NCI-H748 (cell line): ENCODE measurements around the gene CALN1.
"Not testable (repeated sequence)": the region's sequence is repeated elsewhere in the genome, so short reads cannot be mapped to it uniquely, and the experiment has no call there.

Experiments used
- DNase-seq: peaks from one replicate; lab custom pipeline; 2025; ENCODE audit not compliant: unreplicated experiment; lab: John Stamatoyannopoulos, UW

The CALN1 gene

GRCh38 chr7:72412121-72412618 lies at the start of gene CALN1:
Gene CALN1, minus strand, starts transcription at chr7:72412338.
- DNase-seq = not testable (repeated sequence)

- DNase-seq = no peak
These were observed 41.3 kb upstream of the CALN1 start for GRCh38 chr7:72453471-72453870.

- no peak for DNase-seq
These were observed 35.5 kb upstream of the CALN1 start for GRCh38 chr7:72447465-72448204.

GRCh38 chr7:72446591-72447462 lies 34.7 kb upstream of the CALN1 start:
- no peak for DNase-seq

GRCh38 chr7:72446131-72446530 lies 34.0 kb upstream of the CALN1 start:
- DNase-seq = no peak

- DNase-seq = no peak
These were observed 33.4 kb upstream of the CALN1 start for GRCh38 chr7:72445580-72445979.

- no peak for DNase-seq
These were observed 32.9 kb upstream of the CALN1 start for GRCh38 chr7:72445075-72445474.

GRCh38 chr7:72444026-72444776 lies 32.1 kb upstream of the CALN1 start:
- peak; percentile 87 for DNase-seq

- no peak for DNase-seq
These were observed 29.7 kb upstream of the CALN1 start for GRCh38 chr7:72441791-72442190.

- DNase-seq = no peak
These were observed 26.4 kb upstream of the CALN1 start for GRCh38 chr7:72438491-72438890.

- no peak for DNase-seq
These were observed 25.5 kb upstream of the CALN1 start for GRCh38 chr7:72437610-72438009.

GRCh38 chr7:72437061-72437585 lies 25.0 kb upstream of the CALN1 start:
- DNase-seq = no peak

GRCh38 chr7:72435925-72436480 lies 23.9 kb upstream of the CALN1 start:
- no peak for DNase-seq

- no peak for DNase-seq
These were observed 23.2 kb upstream of the CALN1 start for GRCh38 chr7:72435366-72435765.

- no peak for DNase-seq
These were observed 18.4 kb upstream of the CALN1 start for GRCh38 chr7:72430531-72430930.

GRCh38 chr7:72429316-72429715 lies 17.2 kb upstream of the CALN1 start:
- DNase-seq = no peak

- DNase-seq = no peak
These were observed 4.7 kb upstream of the CALN1 start for GRCh38 chr7:72416846-72417245.

GRCh38 chr7:72415586-72415985 lies 3.4 kb upstream of the CALN1 start:
- DNase-seq = no peak

- DNase-seq = no peak
These were observed 1.7 kb upstream of the CALN1 start for GRCh38 chr7:72413886-72414285.

- no peak for DNase-seq
These were observed 1.2 kb upstream of the CALN1 start for GRCh38 chr7:72413290-72413689.

- DNase-seq = no peak
These were observed 719 bp downstream of the CALN1 start for GRCh38 chr7:72411419-72411818.
